Endothelial cell of hepatic sinusoid (primary cell): ENCODE data around the gene DDR2.
"Not testable (repeated sequence)": the region's sequence is repeated elsewhere in the genome, so short reads cannot be mapped to it uniquely, and the experiment has no call there.

Experiments
- in situ Hi-C: cut with HindIII; loops from 2 replicates; pipeline ENCODE4 v1.10.0; 2017; ENCODE audit warnings: low sequenced_read_pairs

DDR2 gene

DNA sequence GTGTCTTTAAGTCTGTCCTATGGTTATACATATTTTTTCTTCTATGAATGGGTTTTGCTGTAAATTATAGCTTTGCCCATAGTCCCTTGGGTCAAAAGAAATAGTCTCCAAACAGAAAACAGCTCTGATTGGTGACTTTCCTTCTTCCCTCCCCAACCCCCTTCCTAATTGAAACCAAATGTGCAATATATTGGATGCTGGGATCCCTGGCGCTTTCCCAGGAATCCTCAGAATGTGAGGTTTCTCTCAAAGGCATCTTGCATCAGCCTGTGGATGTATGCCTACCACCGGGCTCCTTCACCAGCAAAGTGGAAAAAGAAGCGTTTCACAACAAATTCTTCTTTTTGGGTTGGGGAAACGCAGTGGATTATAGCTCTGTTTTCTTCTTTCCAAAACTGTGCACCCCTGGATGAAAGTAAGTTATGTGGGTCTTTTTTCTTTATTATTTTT, at the start of gene DDR2:
TSS of gene DDR2 (plus strand) at position 248 of the 450 bp plus-strand sequence. CDS start 86,600 bp downstream, outside the sequence.
- in situ Hi-C loops = loop anchor here (5.0 kb wide), 1 partner anchor 55 kb away; no protein-coding TSS in a partner anchor

GRCh38 chr1:162582901-162583300, 49.4 kb upstream of the DDR2 start:
- in situ Hi-C loops = not testable (repeated sequence)

GRCh38 chr1:162585101-162585500, 47.2 kb upstream of the DDR2 start:
- in situ Hi-C loops = not testable (repeated sequence)

DNA sequence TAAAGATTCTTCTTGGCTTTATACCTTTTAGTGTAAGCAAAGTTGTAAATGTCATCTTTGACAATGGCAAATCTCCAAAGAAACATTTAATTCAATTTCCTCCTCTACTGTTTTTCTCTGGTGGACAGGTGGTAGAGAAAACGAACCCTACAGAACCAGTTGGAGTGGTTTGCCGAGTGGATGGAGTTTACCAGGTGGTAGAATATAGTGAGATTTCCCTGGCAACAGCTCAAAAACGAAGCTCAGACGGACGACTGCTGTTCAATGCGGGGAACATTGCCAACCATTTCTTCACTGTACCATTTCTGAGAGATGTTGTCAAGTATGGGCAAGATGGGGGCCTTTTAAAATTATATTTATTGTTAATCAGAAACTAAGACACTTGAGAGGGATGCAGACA, 44.9 kb upstream of the DDR2 start:
- in situ Hi-C loops = no loop called here

DNA sequence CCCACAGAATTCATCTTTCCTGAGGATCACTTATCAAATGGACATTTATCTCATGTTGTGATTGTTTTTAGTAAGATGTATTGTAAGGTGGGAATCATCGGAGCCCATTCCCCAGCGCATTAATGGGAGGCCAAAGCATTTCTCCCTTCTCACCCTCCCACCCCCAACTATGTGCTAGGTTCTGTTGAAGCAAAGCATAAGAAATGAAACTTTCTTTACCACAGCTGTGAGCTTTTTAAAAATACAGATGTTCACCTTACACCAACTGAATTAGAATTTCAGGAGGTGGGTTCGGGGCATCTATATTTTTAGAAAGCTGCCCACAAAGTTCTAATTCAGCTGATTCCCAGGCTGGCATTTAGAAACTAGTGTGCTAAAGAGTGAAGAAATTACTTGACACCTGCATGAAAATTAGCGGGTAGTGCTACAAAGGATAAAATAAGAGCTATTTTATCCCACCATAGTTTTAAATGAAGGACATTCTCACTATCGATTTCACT, 44.5 kb upstream of the DDR2 start:
- in situ Hi-C loops = no loop called here

GRCh38 chr1:162590101-162590500, 42.2 kb upstream of the DDR2 start:
- in situ Hi-C loops = loop anchor here (5.0 to 10.0 kb wide), 3 partner anchors 55 to 175 kb away; partner anchors contain the start of gene SH2D1B

DNA sequence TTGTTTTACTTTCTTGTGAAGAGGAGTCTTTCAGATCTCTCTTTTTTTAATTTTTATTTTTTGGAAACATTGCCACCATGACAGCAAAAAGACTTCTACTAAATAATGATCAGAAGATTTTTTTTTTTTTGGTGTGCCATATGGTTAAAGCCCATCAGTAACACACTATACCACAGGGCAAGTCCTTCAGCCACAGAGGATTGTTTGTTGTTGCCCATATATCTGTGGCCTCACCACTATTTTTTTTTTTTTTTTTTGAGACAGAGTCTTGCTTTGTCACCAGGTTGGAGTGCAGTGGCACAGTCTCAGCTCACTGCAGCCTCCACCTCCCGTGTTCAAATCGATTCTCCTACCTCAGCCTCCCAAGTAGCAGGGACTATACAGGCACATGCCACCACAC, 41.6 kb upstream of the DDR2 start:
- in situ Hi-C loops = loop anchor here (5.0 to 10.0 kb wide), 3 partner anchors 54 to 176 kb away; partner anchors contain the start of gene SH2D1B

DNA sequence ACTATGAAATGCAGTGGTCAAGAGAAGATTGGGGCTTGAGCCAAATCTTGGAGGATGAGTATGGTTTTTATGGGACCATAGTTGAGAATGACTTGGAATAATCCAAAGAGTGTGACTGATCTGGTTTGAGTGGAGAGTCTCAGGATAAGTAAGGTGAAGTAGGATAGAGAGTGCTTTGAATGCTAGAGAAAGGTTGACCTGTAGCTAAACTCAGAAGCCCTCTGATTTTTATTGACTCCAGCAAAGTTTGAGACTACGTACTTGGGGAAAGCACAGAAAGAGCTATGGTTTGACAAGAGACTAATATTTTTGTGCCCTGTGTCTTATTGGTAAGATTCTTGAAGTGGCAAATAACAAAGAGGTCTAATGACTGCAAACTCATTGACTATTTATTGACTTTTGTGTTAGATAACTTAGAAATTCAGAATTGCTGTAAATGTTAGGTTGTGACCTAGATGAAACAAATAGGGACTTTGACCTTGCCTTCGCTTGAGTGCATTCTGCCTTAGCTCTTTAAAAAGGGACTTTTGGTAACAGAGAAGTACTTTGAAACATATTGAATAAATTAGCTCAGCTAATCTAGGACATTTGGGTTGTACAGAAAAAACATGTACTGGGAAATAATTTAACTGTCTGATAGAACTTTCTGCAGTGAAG, 35.6 kb upstream of the DDR2 start:
- in situ Hi-C loops = loop anchor here (10.0 kb wide), 2 partner anchors 48 to 182 kb away; partner anchors contain the start of gene SH2D1B

DNA sequence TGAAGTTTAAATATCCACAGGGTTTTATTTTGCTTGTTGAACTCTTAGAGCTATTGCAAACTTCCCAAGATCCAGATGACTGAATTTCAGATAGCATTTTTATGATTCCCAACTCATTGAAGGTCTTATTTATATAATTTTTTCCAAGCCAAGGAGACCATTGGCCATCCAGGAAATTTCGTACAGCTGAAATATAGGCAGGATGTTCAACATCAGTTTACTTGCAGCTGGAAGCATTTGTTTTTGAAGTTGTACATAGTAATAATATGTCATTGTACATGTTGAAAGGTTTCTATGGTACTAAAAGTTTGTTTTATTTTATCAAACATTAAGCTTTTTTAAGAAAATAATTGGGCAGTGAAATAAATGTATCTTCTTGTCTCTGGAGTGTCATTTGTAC, 32.8 kb upstream of the DDR2 start:
- in situ Hi-C loops = loop anchor here (10.0 kb wide), 2 partner anchors 45 to 185 kb away; partner anchors contain the start of gene SH2D1B

DNA sequence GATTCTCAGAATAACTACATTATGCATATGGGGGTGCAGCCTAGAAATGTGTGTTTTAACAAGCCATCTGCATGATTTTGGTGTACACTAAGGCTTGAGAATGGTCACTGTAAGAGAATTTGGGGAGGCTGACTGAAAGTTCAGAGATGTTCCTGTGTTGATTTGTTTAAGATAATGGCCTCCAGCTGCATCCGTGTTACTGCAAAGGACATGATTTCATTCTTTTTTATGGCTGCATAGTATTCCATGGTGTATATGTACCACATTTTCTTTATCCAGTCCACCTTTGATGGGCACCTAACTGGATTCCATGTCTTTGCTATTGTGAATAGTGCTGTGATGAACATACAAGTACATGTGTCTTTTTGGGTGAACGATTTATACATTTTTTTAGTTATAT, 29.1 kb upstream of the DDR2 start:
- in situ Hi-C loops = not testable (repeated sequence)

DNA sequence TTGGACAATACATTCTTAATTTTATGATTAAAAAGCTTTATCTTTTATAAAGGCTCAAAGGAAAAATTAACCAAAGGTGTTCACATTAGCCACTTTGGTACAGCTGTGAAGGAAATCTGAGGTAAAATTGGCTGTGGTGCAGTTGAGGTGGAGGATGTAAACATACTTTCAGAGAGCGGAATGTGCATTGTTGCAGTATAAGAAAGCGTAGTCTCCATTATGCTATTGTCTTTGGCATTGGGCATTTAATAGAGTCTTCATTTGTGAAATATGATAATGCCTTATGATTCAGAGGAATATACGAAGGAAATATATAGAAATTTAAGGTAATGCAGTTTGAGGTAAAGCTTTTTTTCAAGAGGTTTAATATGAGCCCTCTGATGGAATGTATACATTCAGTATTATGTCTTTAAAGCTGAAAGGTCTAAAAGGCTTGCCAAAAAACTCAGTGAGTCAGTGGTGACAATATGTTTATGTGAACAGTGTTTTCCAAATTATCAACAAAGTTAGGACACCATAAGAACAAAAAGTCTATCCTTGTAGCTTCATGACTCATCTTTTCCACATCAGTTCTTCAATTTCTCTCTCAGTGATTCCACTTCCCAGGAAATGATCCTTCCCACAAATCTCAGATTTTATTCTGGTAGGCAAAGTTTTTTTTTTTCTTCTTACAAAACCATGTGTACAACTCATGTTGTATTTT, 26.9 kb upstream of the DDR2 start:
- in situ Hi-C loops = no loop called here

DNA sequence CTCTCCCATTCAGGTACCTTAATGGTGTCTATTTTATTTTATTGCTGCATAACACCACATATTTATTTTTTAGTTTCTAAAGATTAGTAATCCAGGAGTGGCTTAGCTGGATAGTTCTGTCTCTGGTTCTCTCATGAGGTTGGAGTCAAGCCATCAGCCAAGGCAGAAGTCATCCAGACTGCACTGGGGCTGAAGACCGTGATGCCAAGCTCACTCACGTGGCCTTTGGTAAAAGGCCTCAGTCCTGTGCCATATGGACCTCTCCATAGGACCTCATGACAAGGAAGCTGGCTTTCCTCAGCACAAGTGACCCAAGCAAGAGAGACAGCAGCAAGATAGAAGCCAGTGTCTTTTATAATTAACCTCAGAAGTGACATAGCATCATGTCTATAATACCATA, 23.0 kb upstream of the DDR2 start:
- in situ Hi-C loops = no loop called here

DNA sequence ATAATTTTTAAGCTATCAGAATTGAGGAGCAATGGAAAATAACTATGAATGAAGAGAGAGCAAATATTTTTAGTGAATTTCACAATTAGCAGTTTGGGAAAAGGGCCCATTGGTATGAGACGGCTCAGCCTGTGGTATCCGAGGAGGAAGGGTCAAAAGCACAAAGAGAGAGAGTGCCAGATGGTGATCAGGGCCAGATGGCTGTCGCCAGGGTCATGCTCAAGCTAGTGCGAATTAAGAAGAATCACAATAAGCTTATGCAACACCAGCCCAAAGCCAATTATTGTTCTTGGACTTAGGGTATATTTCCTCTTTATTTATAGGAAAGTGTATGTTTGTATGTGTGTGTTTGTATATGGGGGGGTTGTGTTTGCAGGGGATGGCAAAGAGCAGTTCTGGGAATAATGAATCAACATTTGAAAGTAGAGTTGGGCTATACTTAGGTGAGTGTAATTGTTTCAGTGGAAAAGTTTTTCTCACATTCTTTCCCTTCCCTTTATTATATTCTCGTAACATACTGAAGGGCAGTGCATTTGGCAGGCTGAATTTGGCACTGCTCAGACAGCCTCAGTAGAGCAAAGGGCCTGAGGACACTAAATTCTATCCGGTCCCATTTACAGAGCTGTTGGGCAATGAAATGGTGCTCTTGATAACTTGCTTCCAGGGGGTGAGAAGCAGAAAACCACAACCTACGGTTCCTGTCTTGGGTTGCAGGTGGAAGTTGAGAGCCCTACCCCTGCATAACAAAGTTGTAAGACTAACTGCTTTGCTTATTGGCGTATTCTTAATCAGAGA, 19.5 kb upstream of the DDR2 start:
- in situ Hi-C loops = no loop called here

DNA sequence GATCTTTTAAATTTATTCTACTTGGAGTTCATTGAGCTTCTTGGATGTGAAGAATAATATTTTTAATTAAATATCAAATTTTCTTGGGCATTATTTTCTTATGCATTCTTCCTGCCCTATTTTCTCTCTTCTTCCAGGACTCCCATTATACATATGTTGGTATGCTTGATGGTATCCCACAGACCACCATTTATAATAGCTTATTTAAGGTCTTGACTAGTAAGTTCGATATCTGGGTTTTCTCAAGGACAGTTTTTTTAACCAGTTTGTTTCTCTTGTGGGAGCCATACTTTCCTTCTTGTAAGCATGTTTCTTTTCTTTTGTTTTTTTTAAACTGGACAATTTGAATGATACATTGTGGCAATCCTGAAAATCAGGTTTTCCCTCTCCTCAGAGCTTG, 15.4 kb upstream of the DDR2 start:
- in situ Hi-C loops = no loop called here

DNA sequence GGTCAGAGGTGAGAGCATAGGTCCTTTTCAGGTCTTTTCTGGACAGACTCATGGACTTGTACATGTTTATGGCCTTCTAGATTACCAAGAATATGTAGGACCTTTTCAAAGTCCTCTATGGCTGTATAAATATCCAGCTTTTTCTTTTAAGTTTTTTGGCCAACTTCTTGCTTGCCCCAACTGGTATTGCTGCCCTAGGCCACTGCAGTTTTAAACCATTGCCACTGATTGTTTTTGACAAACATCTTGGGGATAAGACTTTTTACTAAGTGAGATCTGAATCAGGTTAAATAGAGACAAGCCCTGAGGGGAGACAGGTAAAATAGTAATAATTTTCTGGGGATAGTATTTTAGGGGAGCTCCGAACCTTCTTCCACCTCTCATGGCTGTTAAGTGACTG, 14.8 kb upstream of the DDR2 start:
- in situ Hi-C loops = no loop called here

DNA sequence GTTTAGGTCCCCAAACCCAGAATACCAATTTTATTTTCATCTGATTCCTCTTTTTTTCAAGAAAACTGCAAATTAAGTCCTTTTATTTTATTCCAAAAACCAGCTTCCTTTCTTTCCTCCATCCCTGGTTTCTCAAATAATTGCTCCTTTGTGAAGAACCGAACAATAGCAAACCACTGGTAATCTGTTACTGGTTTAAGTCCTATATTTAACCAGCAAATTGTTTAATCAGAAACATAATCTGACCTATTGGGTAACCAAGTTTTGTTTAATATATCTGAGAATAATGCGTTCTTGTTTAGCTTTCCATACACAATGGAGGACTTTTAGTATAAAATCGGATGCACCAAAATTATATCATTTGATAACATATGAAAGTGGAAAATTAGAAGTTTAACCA, 13.2 kb upstream of the DDR2 start:
- in situ Hi-C loops = no loop called here

- in situ Hi-C loops = no loop called here
Observed at GRCh38 chr1:162621256-162621655, 11.0 kb upstream of the DDR2 start.

GRCh38 chr1:162625679-162626078, 6.6 kb upstream of the DDR2 start:
- in situ Hi-C loops = no loop called here

DNA sequence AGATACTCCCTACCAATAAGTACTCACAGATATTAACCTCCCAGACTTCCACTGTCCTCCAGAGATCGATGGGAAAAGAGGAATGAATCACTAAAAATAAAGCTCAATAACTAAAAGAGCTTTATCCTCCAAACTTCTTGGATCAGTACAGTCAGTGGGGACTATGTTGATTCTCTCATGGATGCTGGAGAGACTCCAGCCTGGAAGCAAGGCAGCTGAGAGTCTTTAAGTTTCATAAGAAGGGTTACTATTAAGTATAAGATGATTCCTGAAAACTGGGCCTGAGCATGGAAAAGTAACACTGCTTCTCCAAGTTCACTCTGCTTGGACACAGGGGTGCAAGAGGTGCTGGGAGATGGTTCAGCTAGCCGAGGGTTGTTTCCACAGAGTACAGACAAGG, 6.2 kb upstream of the DDR2 start:
- in situ Hi-C loops = no loop called here

DNA sequence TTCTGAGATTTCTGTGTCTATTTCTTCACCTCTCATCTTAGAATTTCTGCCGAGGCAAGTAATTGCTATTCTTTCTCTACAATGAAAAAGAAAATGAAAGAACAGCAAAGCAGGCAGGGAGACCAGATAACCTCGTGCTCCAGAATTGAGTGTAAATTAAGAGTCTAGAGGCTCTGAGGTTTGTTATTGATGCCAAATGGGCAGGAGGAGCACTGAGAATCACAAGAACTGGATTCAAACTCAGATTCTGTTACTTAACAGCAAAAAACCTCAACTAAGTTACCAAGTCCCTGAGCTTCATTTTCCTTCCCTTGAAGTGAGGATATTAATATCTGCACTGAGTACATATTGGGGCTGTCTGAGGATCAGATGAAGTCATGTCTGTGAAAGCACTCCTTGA, 5.5 kb upstream of the DDR2 start:
- in situ Hi-C loops = no loop called here

DNA sequence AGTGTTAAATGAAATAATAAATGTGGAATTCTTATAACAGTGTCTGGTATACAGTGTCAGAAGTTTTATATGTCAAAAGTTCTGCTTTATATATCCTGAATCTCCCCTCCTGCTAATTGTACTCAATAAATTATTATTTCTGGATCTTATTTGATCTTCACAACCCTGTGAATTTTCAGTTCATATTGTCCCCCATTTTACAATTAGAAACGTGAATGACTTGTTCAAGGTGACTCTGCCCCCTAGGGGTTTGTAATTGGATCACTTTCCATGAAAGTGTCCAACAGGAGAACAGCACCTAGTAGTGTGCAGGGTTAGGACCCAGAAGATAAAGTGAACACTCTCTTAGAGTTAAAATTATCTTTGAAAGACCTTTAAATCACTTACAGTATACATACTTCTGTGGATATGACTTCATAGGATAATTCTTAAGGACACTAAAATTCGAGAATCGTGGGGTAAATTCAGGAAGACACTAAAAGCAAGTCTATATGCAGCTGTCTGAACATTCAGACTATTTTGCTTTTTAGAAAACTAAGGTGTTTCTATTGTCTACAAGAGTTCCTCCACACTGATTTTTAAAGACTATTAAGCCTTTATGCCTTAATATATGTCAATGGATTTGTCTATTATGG, 4.5 kb upstream of the DDR2 start:
- in situ Hi-C loops = no loop called here
